HL-60 (cell line): ENCODE measurements around the gene GAL3ST2.

Source experiments
- GABPA ChIP-seq: IDR thresholded peaks from 2 replicates; pipeline ENCODE4 v1.6.1; 2012; ENCODE audit warnings: low read depth
- SPI1 ChIP-seq: IDR thresholded peaks from 2 replicates; pipeline ENCODE4 v1.6.1; 2012; ENCODE audit warnings: low read depth, mild to moderate bottlenecking, borderline replicate concordance
- TF ChIP-seq, protein P1 (sequence below): IDR thresholded peaks from one replicate; pipeline ENCODE4 v1.5.1; 2011; ENCODE audit warnings: low read length, control low read depth, inconsistent platforms; ENCODE audit not compliant: insufficient read depth

DNA sequence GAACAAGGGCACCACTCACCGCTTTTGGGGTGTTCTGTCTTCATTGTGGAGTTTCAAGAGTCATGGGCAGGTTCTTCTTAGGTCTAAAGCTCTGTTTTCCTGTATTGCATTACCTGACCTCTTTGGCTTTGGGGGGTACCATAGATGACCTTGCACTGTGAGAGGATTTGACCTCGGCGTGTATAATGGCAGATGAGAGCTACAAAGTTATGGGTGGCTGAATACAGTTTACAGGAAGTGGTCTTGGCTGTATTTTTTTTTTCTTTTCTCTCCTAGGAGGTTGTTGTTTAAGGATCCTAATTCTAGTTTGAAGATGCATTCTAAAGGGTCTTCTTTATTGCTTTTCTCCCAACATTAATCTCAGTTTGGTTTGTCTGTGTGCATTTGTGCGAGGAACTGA is 11.5 kb downstream of the GAL3ST2 start:
- TF ChIP-seq, protein P1, sequence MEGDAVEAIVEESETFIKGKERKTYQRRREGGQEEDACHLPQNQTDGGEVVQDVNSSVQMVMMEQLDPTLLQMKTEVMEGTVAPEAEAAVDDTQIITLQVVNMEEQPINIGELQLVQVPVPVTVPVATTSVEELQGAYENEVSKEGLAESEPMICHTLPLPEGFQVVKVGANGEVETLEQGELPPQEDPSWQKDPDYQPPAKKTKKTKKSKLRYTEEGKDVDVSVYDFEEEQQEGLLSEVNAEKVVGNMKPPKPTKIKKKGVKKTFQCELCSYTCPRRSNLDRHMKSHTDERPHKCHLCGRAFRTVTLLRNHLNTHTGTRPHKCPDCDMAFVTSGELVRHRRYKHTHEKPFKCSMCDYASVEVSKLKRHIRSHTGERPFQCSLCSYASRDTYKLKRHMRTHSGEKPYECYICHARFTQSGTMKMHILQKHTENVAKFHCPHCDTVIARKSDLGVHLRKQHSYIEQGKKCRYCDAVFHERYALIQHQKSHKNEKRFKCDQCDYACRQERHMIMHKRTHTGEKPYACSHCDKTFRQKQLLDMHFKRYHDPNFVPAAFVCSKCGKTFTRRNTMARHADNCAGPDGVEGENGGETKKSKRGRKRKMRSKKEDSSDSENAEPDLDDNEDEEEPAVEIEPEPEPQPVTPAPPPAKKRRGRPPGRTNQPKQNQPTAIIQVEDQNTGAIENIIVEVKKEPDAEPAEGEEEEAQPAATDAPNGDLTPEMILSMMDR: no peak
- TF ChIP-seq GABPA: no peak
- no peak for TF ChIP-seq SPI1
